GM12892 (cell line): Measurements from ENCODE around the gene CNIH3.

Experiments
- POLR2A ChIP-seq: IDR thresholded peaks from 2 replicates; pipeline ENCODE4 v1.6.1; 2011; ENCODE audit warnings: low read depth, low read length, control low read depth
- POLR2AphosphoS5 ChIP-seq: IDR thresholded peaks from 2 replicates; pipeline ENCODE4 v1.6.1; 2011; ENCODE audit warnings: low read depth, low read length, control low read depth
- TAF1 ChIP-seq: IDR thresholded peaks from 2 replicates; pipeline ENCODE4 v1.6.1; 2011; ENCODE audit warnings: low read depth, mild to moderate bottlenecking, control low read depth, low read length, borderline replicate concordance

GRCh38 chr1:224785040-224785328 lies 168.9 kb downstream of the CNIH3 start:
- TF ChIP-seq POLR2A = no peak
- no peak for TF ChIP-seq TAF1
- no peak for TF ChIP-seq POLR2AphosphoS5
